ENCODE measurements around the gene SLC25A44. TPM values are rescaled to one million over a fixed set of nuclear protein-coding genes. Genes with fewer than 3 reads are reported as not detected.

SLC25A44 gene
- total RNA-seq, 1 experiment from 2014 or later = 29.3 TPM

- Mint-ChIP-seq H3K4me1 (ENCODE audit: low read depth, unreplicated experiment) (no peaks in the 10 kb centered on the region), H3K4me3 (ENCODE audit: unreplicated experiment) (no peak overlapping the region), H3K9me3 (ENCODE audit: unreplicated experiment) (no peaks in the 10 kb centered on the region), H3K36me3 (ENCODE audit: insufficient read depth, unreplicated experiment) (peaks cover 84% of the 10 kb centered on the region), H3K27me3 (ENCODE audit: insufficient read depth, unreplicated experiment) (no peaks in the 10 kb centered on the region), H3K27ac (ENCODE audit: unreplicated experiment) (no peak overlapping the region)
- Histone ChIP-seq H3K4me1 (no peaks in the 10 kb centered on the region), H3K36me3 (ENCODE audit: control insufficient read depth, insufficient read depth, low read length) (peaks cover 8% of the 10 kb centered on the region), H3K4me3 (ENCODE audit: low read depth, low read length) (no peak overlapping the region), H3K9me3 (no peaks in the 10 kb centered on the region), H3K27me3 (replicated peaks; ENCODE audit: control insufficient read depth, insufficient read depth, low read length) (no peaks in the 10 kb centered on the region)
- ChIA-PET POLR2A (no interaction called here), CTCF (interaction anchor here (0.6 kb wide), 1 partner anchor 22 kb away, joined by 11 read pairs; no protein-coding TSS in a partner anchor)
- no TSS peak for BruUV-seq (replicated peaks)
- no peak for DNase-seq
- intact Hi-C loops (cut with micrococcal nuclease; ENCODE audit: unreplicated experiment) = no loop called here
- TF ChIP-seq CTCF (IDR thresholded peaks at IDR 0.05; ENCODE audit: insufficient read depth in 1 of 2, low read depth in 1 of 2, low read length in 1 of 2, severe bottlenecking in 1 of 2, unreplicated experiment in 1 of 2) = no peak
Measured at GRCh38 chr1:156253634-156254033, 59.7 kb downstream of the SLC25A44 start.

GRCh38 chr1:156257711-156258110 lies 63.8 kb downstream of the SLC25A44 start:
- H3K27me3 Mint-ChIP-seq (ENCODE audit: insufficient read depth, unreplicated experiment) = no peaks in the 10 kb centered on the region
- Histone ChIP-seq H3K36me3 (ENCODE audit: control insufficient read depth, insufficient read depth, low read length) (peaks cover 12% of the 10 kb centered on the region), H3K27me3 (replicated peaks; ENCODE audit: control insufficient read depth, insufficient read depth, low read length) (no peaks in the 10 kb centered on the region), H3K4me3 (ENCODE audit: low read depth, low read length) (no peak overlapping the region), H3K9me3 (no peaks in the 10 kb centered on the region), H3K4me1 (no peaks in the 10 kb centered on the region)
- no TSS peak for BruUV-seq (replicated peaks)
- no peak overlapping the region for H3K4me3 Mint-ChIP-seq (ENCODE audit: unreplicated experiment)
- H3K4me1 Mint-ChIP-seq (ENCODE audit: low read depth, unreplicated experiment) = no peaks in the 10 kb centered on the region
- ChIA-PET POLR2A (no interaction called here), CTCF (interaction anchor here (0.6 kb wide), 1 partner anchor 33 kb away, joined by 5 read pairs; no protein-coding TSS in a partner anchor)
- H3K9me3 Mint-ChIP-seq (ENCODE audit: unreplicated experiment) = no peaks in the 10 kb centered on the region
- TF ChIP-seq CTCF (IDR thresholded peaks at IDR 0.05; ENCODE audit: insufficient read depth in 1 of 2, low read depth in 1 of 2, low read length in 1 of 2, severe bottlenecking in 1 of 2, unreplicated experiment in 1 of 2) = no peak
- no peak overlapping the region for H3K27ac Mint-ChIP-seq (ENCODE audit: unreplicated experiment)
- H3K36me3 Mint-ChIP-seq (ENCODE audit: insufficient read depth, unreplicated experiment) = peaks cover 84% of the 10 kb centered on the region
- intact Hi-C loops (cut with micrococcal nuclease; ENCODE audit: unreplicated experiment) = no loop called here
- DNase-seq = no peak

GRCh38 chr1:156258859-156259258 lies 65.0 kb downstream of the SLC25A44 start:
- no peak overlapping the region for H3K4me3 ChIP-seq (ENCODE audit: low read depth, low read length)
- BruUV-seq (replicated peaks) = no TSS peak
- H3K4me1 ChIP-seq = no peaks in the 10 kb centered on the region
- Mint-ChIP-seq H3K4me3 (ENCODE audit: unreplicated experiment) (no peak overlapping the region), H3K27ac (ENCODE audit: unreplicated experiment) (no peak overlapping the region), H3K4me1 (ENCODE audit: low read depth, unreplicated experiment) (no peaks in the 10 kb centered on the region), H3K36me3 (ENCODE audit: insufficient read depth, unreplicated experiment) (peaks cover 84% of the 10 kb centered on the region), H3K27me3 (ENCODE audit: insufficient read depth, unreplicated experiment) (no peaks in the 10 kb centered on the region), H3K9me3 (ENCODE audit: unreplicated experiment) (no peaks in the 10 kb centered on the region)
- H3K36me3 ChIP-seq (ENCODE audit: control insufficient read depth, insufficient read depth, low read length) = peaks cover 13% of the 10 kb centered on the region
- no peaks in the 10 kb centered on the region for H3K27me3 ChIP-seq (replicated peaks; ENCODE audit: control insufficient read depth, insufficient read depth, low read length)
- no peak for DNase-seq
- intact Hi-C loops (cut with micrococcal nuclease; ENCODE audit: unreplicated experiment) = no loop called here
- POLR2A ChIA-PET = no interaction called here
- no peak for TF ChIP-seq CTCF (IDR thresholded peaks at IDR 0.05; ENCODE audit: insufficient read depth in 1 of 2, low read depth in 1 of 2, low read length in 1 of 2, severe bottlenecking in 1 of 2, unreplicated experiment in 1 of 2)
- CTCF ChIA-PET = no interaction called here
- no peaks in the 10 kb centered on the region for H3K9me3 ChIP-seq
